A673 (cell line): Measurements from ENCODE around the gene PRR7. TPM values are rescaled to one million over a fixed set of nuclear protein-coding genes. Genes with fewer than 3 reads are reported as not detected.
A peak's percentile ranks its signal among the peaks of the same experiment; 100 is the strongest.

ENCODE experiments used
- BruUV-seq: library from RNA; stranded (reverse); fragments of 400-500 nt; replicated peaks from 2 replicates; lab custom pipeline; 2021; lab: Mats Ljungman, UMichigan
- CTCF ChIA-PET: fragments of 300-600 bp; sonication (Branson Sonifier 250); formaldehyde crosslinking; loops from one replicate; lab custom pipeline; 2022; ENCODE audit warnings: antibody characterized with exemption; lab: Charles Lee
- POLR2A ChIA-PET: fragments of 300-600 bp; sonication (Branson Sonifier 250); formaldehyde crosslinking; loops from one replicate; lab custom pipeline; 2022; ENCODE audit warnings: antibody characterized with exemption; ENCODE audit not compliant: low non-redundant PET; lab: Charles Lee
- DNase-seq: peaks from one replicate; pipeline ENCODE4 v3.0.0-alpha.2; 2015; ENCODE audit warnings: low spot score
- H3K27ac ChIP-seq: fragments of 200-600 bp; sonication (generic); 2 replicates; pipeline ENCODE4 v1.5.1; 2016; ENCODE audit warnings: mixed run types, low read depth, mild to moderate bottlenecking, mixed read lengths, antibody characterized with exemption, low read length; ENCODE audit not compliant: poor library complexity, severe bottlenecking
- H3K27me3 ChIP-seq: fragments of 200-600 bp; sonication (generic); replicated peaks from 2 replicates; pipeline ENCODE4 v1.6.1; 2017; ENCODE audit warnings: mixed run types, low read depth, mild to moderate bottlenecking, mixed read lengths, antibody characterized with exemption, low read length; ENCODE audit not compliant: insufficient read depth, poor library complexity
- H3K36me3 ChIP-seq: fragments of 200-600 bp; sonication (generic); 2 replicates; pipeline ENCODE4 v1.6.1; 2016; ENCODE audit warnings: mixed run types, mild to moderate bottlenecking, mixed read lengths, antibody characterized with exemption, low read length; ENCODE audit not compliant: insufficient read depth, poor library complexity, severe bottlenecking
- H3K4me1 ChIP-seq: fragments of 200-600 bp; sonication (generic); 2 replicates; pipeline ENCODE4 v1.6.1; 2017; ENCODE audit warnings: mixed run types, mild to moderate bottlenecking, mixed read lengths, antibody characterized with exemption, low read length; ENCODE audit not compliant: insufficient read depth, poor library complexity, severe bottlenecking
- H3K4me3 ChIP-seq: fragments of 200-600 bp; sonication (generic); 2 replicates; pipeline ENCODE4 v1.5.1; 2016; ENCODE audit warnings: low read depth, mixed run types, mild to moderate bottlenecking, mixed read lengths, low read length; ENCODE audit not compliant: poor library complexity, severe bottlenecking
- H3K9me3 ChIP-seq: fragments of 200-600 bp; sonication (generic); 2 replicates; pipeline ENCODE4 v1.6.1; 2016; ENCODE audit warnings: mixed run types, low read depth, mild to moderate bottlenecking, mixed read lengths, antibody characterized with exemption, low read length; ENCODE audit not compliant: poor library complexity, severe bottlenecking
- EZH2 ChIP-seq: fragments of 200-600 bp; sonication (generic); IDR thresholded peaks from 2 replicates; pipeline ENCODE4 v1.6.1; 2017; ENCODE audit warnings: borderline replicate concordance, low read depth, mild to moderate bottlenecking, mixed read lengths, antibody characterized with exemption, low read length; ENCODE audit not compliant: poor library complexity, severe bottlenecking
- intact Hi-C: fragments of 100-400 bp; cut with micrococcal nuclease; formaldehyde crosslinking; loops from one replicate; pipeline ENCODE4 v1.10.0; 2022; ENCODE audit not compliant: unreplicated experiment
- total RNA-seq: library from RNA; stranded (reverse); gene quantifications from 2 replicates; pipeline ENCODE4 v1.2.3, GENCODE V29; 2021
- TF ChIP-seq, protein P1 (sequence below): fragments of 300-800, 200-600 bp; sonication (generic); conservative IDR thresholded peaks from 2 replicates; pipeline ENCODE4 v1.5.1; 2017; ENCODE audit warnings: low read depth, mild to moderate bottlenecking, antibody characterized with exemption, low read length, moderate library complexity, mixed read lengths

PRR7 gene
- total RNA-seq, 1 experiment from 2014 or later: 3.0 TPM

DNA sequence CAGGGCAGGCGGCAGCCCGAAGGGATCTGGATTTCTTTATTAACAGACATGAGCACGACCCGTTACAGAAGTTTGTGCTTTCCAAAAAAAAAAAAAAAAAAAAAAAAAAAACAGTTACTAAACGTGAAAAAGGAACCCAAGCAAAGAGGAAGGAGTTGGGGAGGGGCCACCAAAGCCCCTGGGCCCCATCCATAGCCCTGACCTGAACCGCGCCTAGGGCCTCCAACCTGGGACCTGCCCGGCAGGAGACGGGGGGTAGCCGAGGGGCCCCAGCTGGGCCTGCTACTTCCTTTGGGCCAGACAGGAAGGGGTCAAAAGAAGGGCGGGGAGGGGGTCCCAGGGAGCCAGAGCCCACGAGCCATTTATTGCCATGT, 10.0 kb downstream of the PRR7 start:
- Histone ChIP-seq H3K36me3 (peaks cover 35% of the 10 kb centered on the region), H3K27ac (no peak overlapping the region), H3K4me1 (peaks cover 13% of the 10 kb centered on the region), H3K9me3 (no peaks in the 10 kb centered on the region), H3K4me3 (no peak overlapping the region), H3K27me3 (no peaks in the 10 kb centered on the region)
- TF ChIP-seq EZH2: no peak
- TF ChIP-seq, protein P1, sequence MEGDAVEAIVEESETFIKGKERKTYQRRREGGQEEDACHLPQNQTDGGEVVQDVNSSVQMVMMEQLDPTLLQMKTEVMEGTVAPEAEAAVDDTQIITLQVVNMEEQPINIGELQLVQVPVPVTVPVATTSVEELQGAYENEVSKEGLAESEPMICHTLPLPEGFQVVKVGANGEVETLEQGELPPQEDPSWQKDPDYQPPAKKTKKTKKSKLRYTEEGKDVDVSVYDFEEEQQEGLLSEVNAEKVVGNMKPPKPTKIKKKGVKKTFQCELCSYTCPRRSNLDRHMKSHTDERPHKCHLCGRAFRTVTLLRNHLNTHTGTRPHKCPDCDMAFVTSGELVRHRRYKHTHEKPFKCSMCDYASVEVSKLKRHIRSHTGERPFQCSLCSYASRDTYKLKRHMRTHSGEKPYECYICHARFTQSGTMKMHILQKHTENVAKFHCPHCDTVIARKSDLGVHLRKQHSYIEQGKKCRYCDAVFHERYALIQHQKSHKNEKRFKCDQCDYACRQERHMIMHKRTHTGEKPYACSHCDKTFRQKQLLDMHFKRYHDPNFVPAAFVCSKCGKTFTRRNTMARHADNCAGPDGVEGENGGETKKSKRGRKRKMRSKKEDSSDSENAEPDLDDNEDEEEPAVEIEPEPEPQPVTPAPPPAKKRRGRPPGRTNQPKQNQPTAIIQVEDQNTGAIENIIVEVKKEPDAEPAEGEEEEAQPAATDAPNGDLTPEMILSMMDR: no peak; the same call in 1 of the 2 replicates
- BruUV-seq: no TSS peak
- CTCF ChIA-PET: interaction anchor here (1.3 to 1.4 kb wide), 2 partner anchors 52 to 66 kb away, joined by 5 read pairs; no protein-coding TSS in a partner anchor
- POLR2A ChIA-PET: no interaction called here
- intact Hi-C loops: no loop called here
- DNase-seq: no peak

DNA sequence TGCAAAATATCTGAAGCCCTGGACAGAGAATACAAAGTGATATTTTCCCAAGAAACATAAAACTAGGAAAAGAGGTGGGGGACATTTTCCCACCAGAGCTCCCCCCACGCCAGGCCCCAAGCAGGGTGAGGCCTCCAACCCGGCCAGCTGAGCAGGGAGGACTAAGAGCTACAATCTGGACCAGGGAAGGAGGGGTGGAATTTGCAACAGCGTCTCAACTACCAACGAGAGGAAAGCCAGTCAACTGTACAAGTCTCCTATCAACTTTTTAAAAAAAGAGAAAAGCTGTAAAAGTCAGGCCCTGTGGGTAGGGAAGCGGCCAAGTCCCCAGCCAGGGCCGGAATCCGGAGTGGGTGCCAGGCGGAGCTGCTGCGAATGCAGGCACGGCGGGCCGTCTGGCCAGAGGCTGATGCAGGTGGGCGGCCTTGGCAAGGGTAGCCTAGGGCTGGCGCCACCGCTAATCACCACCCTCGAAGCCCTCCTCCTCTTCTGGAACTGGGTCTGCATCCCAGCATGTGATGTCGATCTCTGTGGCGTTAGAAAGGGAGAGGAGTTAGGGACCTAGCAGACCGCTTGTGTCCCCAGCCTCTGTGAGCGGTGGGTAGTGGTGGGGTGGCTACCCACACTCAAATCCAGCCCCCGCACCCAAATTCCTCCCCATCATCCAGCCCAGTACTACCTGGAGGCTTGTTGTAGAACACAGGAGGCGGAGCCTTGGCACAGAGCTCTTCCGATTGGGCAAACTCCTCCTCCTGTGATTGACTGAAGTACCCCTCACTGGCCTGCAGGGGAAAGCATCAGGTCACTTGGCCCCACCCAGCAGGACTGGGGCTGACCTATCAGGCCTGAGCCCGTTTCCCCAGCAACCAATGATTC, 10.6 kb downstream of the PRR7 start:
- no peak overlapping the region for H3K27ac ChIP-seq
- intact Hi-C loops: no loop called here
- ChIA-PET CTCF (interaction anchor here (0.6 to 1.4 kb wide), 3 partner anchors 53 to 343 kb away, joined by 3 to 5 read pairs (median 5); no protein-coding TSS in a partner anchor), POLR2A (interaction anchor here (0.5 to 0.6 kb wide), 2 partner anchors 24 to 346 kb away, joined by 3 to 5 read pairs; no protein-coding TSS in a partner anchor)
- BruUV-seq: TSS peak; percentile 76
- no peaks in the 10 kb centered on the region for H3K27me3 ChIP-seq
- peaks cover 13% of the 10 kb centered on the region for H3K4me1 ChIP-seq
- DNase-seq: peak; percentile 96
- no peaks in the 10 kb centered on the region for H3K9me3 ChIP-seq
- H3K36me3 ChIP-seq: peaks cover 35% of the 10 kb centered on the region
- TF ChIP-seq, protein P1: peak; percentile 48; the same call in 1 of the 2 replicates
- TF ChIP-seq EZH2: no peak
- H3K4me3 ChIP-seq: no peak overlapping the region

DNA sequence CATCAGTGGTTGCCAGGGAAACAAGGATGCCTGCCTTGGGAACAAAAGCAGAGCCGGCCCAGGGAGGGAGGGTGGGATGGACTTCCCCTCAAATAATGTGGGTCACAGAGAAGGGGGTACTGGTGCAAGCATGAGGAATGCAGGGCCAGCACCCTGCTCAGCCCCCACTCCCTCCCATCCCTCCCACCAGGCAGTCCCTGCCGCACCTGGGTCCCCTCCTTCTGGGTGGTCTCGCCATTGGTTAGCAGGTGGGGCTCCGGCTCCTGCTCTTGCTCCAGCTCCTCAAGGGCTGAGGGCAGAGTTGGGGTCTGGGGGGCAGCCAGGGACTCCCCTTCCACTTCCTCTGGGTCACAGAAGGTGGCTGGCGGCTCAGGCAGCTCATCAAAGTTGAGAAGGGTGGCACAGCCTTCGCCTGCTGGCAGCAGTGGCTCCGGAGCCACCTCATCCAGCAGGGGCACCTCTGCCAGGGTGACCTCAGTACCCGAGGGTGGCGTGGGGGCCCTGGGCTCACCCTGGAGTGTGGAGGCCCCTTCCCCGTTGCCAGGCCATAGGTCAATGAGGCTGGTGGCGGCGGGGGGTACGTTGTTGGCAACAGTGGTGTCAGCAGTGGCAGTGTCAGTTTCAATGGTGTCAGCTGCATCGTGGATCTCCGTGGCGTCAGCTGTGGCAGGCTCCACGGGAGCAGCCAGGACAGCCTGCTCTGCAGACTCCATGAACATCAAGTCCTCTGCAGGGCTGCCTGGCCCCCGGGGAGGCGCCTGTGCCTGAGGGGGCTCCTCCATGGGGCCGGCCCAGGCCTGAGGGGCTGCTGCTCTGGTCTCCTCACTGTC, 11.5 kb downstream of the PRR7 start:
- BruUV-seq: no TSS peak
- Histone ChIP-seq H3K36me3 (peaks cover 39% of the 10 kb centered on the region), H3K27me3 (no peaks in the 10 kb centered on the region), H3K4me3 (no peak overlapping the region), H3K9me3 (no peaks in the 10 kb centered on the region), H3K27ac (no peak overlapping the region), H3K4me1 (peaks cover 13% of the 10 kb centered on the region)
- TF ChIP-seq EZH2: no peak
- TF ChIP-seq, protein P1: no peak
- no peak for DNase-seq
- intact Hi-C loops: no loop called here
- ChIA-PET POLR2A (interaction anchor here (0.5 kb wide), 1 partner anchor 23 kb away, joined by 5 read pairs; no protein-coding TSS in a partner anchor), CTCF (interaction anchor here (0.6 to 1.4 kb wide), 3 partner anchors 53 to 344 kb away, joined by 3 to 5 read pairs (median 5); no protein-coding TSS in a partner anchor)
